Esophagus muscularis mucosa (tissue), 4 donors: ENCODE results near the gene PTEN. TPM values are rescaled to one million over a fixed set of nuclear protein-coding genes. Genes with fewer than 3 reads are reported as not detected.

Source experiments
- DNase-seq: peaks from one replicate; pipeline ENCODE4 v3.0.0-alpha.2; 2017; ENCODE audit errors: extremely low spot score
- H3K27ac ChIP-seq, 4 donors: fragments of 200-600 bp; sonication (generic); replicated peaks in 1 of 4; 1 replicate in 3 of 4; 2 replicates in 1 of 4; pipeline ENCODE4 v1.5.1; 2016 to 2019; ENCODE audit warnings: mild to moderate bottlenecking in 1 of 4
- H3K27me3 ChIP-seq, 4 donors: fragments of 200-600 bp; sonication (generic); one replicate each; pipeline versions ENCODE4 v1.5.1 to v1.6.0; 2016 to 2019
- H3K36me3 ChIP-seq, 4 donors: fragments of 200-600 bp; sonication (generic); one replicate each; pipeline ENCODE4 v1.5.1; 2016 to 2019
- H3K4me1 ChIP-seq, 4 donors: fragments of 200-600 bp; sonication (generic); one replicate each; pipeline ENCODE4 v1.5.1; 2016 to 2019
- H3K4me3 ChIP-seq, 4 donors: fragments of 200-600 bp; sonication (generic); 1 replicate in 2 of 4; 2 replicates in 2 of 4; pipeline ENCODE4 v1.5.1; 2016 to 2019; ENCODE audit warnings: mild to moderate bottlenecking in 4 of 4, moderate library complexity in 1 of 4
- H3K9me3 ChIP-seq, 4 donors: fragments of 200-600 bp; sonication (generic); 1 replicate in 3 of 4; 2 replicates in 1 of 4; pipeline ENCODE4 v1.5.1; 2016 to 2019
- CTCF ChIP-seq, 3 experiments: fragments of 200-600 bp in 2 of 3; fragments of 450-650 bp in 1 of 3; sonication (generic) in 2 of 3; IDR thresholded peaks; one replicate each; pipeline ENCODE4 v1.5.1; 2017 to 2019; ENCODE audit warnings: antibody characterized with exemption in 3 of 3, mild to moderate bottlenecking in 2 of 3, moderate library complexity in 1 of 3
- EP300 ChIP-seq: sonication (generic); formaldehyde crosslinking; IDR thresholded peaks from one replicate; pipeline ENCODE4 v1.6.1; 2017; ENCODE audit warnings: antibody characterized with exemption
- POLR2A ChIP-seq: fragments of 450-650 bp; IDR thresholded peaks from one replicate; pipeline ENCODE4 v1.6.1; 2017; ENCODE audit warnings: antibody characterized with exemption, moderate library complexity, mild to moderate bottlenecking, low read depth
- POLR2AphosphoS5 ChIP-seq, 2 donors: sonication (generic); formaldehyde crosslinking; IDR thresholded peaks; one replicate each; pipeline ENCODE4 v1.6.1; 2017; ENCODE audit warnings: antibody characterized with exemption in 2 of 2
- WGBS: methylation state at CpG from one replicate; pipeline ENCODE4 v1.1.5; 2018; 5-methylcytosine and 5-hydroxymethylcytosine counted together
- intact Hi-C: fragments of 100-400 bp; cut with DNase I; formaldehyde crosslinking; loops from one replicate; pipeline ENCODE4 v1.15.1; 2023
- total RNA-seq, 4 donors: library from RNA; depleted of rRNA; stranded (reverse); fragments of >200 nt; gene quantifications; one replicate each; pipeline versions ENCODE4 v1.1.0 to v1.2.1, GENCODE V29; 2016

Gene PTEN
- total RNA-seq, 4 donors from 2014 or later = 83.2 to 117 (median 94.3) TPM

- 89% methylated on average over 1 of the region's 1 CpG for WGBS
- Histone ChIP-seq H3K36me3 (peaks cover 0 to 17% (median 10%) of the 10 kb centered on the region in 4 donors), H3K4me1 (peaks cover 23 to 72% (median 53%) of the 10 kb centered on the region in 4 donors), H3K27ac (no peak overlapping the region), H3K4me3 (no peak overlapping the region), H3K9me3 (no peaks in the 10 kb centered on the region), H3K27me3 (no peaks in the 10 kb centered on the region)
- intact Hi-C loops = no loop called here
- TF ChIP-seq EP300 = no peak
- no peak for TF ChIP-seq POLR2A
- no peak for TF ChIP-seq POLR2AphosphoS5 (IDR thresholded peaks at IDR 0.05)
- no peak for TF ChIP-seq CTCF (IDR thresholded peaks at IDR 0.05)
- no peak for DNase-seq
Observed at GRCh38 chr10:87930141-87930540, 66.7 kb downstream of the PTEN start.

- H3K27me3 ChIP-seq = no peaks in the 10 kb centered on the region
- WGBS = 77% methylated on average over 4 of the region's 4 CpGs
Observed at GRCh38 chr10:87930934-87931835, 67.8 kb downstream of the PTEN start.

GRCh38 chr10:87931836-87932230, 68.4 kb downstream of the PTEN start:
- Histone ChIP-seq H3K4me3 (no peak overlapping the region), H3K27ac (no peak overlapping the region), H3K27me3 (no peaks in the 10 kb centered on the region), H3K36me3 (peaks cover 0 to 27% (median 9%) of the 10 kb centered on the region in 4 donors), H3K9me3 (no peaks in the 10 kb centered on the region), H3K4me1 (peaks cover 15 to 67% (median 56%) of the 10 kb centered on the region in 4 donors)
- DNase-seq = no peak
- intact Hi-C loops = no loop called here
- TF ChIP-seq POLR2A (no peak), EP300 (no peak), POLR2AphosphoS5 (IDR thresholded peaks at IDR 0.05) (no peak), CTCF (IDR thresholded peaks at IDR 0.05) (no peak)

More at GRCh38 chr10:87930934-87931835, 67.8 kb downstream of the PTEN start:
- intact Hi-C loops = no loop called here
- no peak for DNase-seq
- peaks cover 16 to 67% (median 53%) of the 10 kb centered on the region in 4 donors for H3K4me1 ChIP-seq
- peaks cover 0 to 21% (median 11%) of the 10 kb centered on the region in 4 donors for H3K36me3 ChIP-seq
- no peak for TF ChIP-seq POLR2AphosphoS5 (IDR thresholded peaks at IDR 0.05)
- no peak for TF ChIP-seq EP300
- TF ChIP-seq POLR2A = no peak
- TF ChIP-seq CTCF (IDR thresholded peaks at IDR 0.05) = no peak
- no peak overlapping the region for H3K27ac ChIP-seq
- H3K4me3 ChIP-seq = no peak overlapping the region
- H3K9me3 ChIP-seq = no peaks in the 10 kb centered on the region

GRCh38 chr10:87935290-87936141, 72.1 kb downstream of the PTEN start:
- no peaks in the 10 kb centered on the region for H3K9me3 ChIP-seq
- intact Hi-C loops = no loop called here
- 69% methylated on average over 3 of the region's 3 CpGs for WGBS
- DNase-seq = no peak
- H3K27ac ChIP-seq = peak overlapping the region in 1 of 4 donors; percentile 17
- H3K4me1 ChIP-seq = peaks cover 11 to 55% (median 44%) of the 10 kb centered on the region in 4 donors
- TF ChIP-seq POLR2A = no peak
- TF ChIP-seq CTCF (IDR thresholded peaks at IDR 0.05) = no peak
- TF ChIP-seq POLR2AphosphoS5 (IDR thresholded peaks at IDR 0.05) = no peak
- TF ChIP-seq EP300 = no peak
- H3K27me3 ChIP-seq = no peaks in the 10 kb centered on the region
- no peak overlapping the region for H3K4me3 ChIP-seq
- peaks cover 0 to 29% (median 9%) of the 10 kb centered on the region in 4 donors for H3K36me3 ChIP-seq
